Psoas muscle (tissue), 8 donors: ENCODE data around the gene RBFOX2. TPM values are rescaled to one million over a fixed set of nuclear protein-coding genes. Genes with fewer than 3 reads are reported as not detected.
"Not testable (repeated sequence)": the region's sequence is repeated elsewhere in the genome, so short reads cannot be mapped to it uniquely, and the experiment has no call there.

Source experiments
- ATAC-seq, 4 donors: fragments of 200-7000 bp; cut with Tn5 transposase; one replicate each; pipeline ENCODE4 v1.9.1; 2020; ENCODE audit warnings: moderate library complexity in 3 of 4, mild to moderate bottlenecking in 2 of 4
- DNase-seq, 2 donors: peaks; one replicate each; pipeline ENCODE4 v3.0.0-alpha.2; 2020
- H3K27ac ChIP-seq: fragments of 200-600 bp; one replicate; pipeline ENCODE4 v1.8.0; 2022
- H3K27me3 ChIP-seq, 3 donors: fragments of 200-600 bp in 1 of 3; one replicate each; pipeline versions ENCODE4 v1.6.1 to v1.8.0; 2013 to 2022; ENCODE audit warnings: low read length in 2 of 3, mild to moderate bottlenecking in 2 of 3, moderate library complexity in 1 of 3; ENCODE audit not compliant: insufficient read depth in 3 of 3
- H3K36me3 ChIP-seq, 2 donors: fragments of 200-600 bp in 1 of 2; one replicate each; pipeline versions ENCODE4 v1.6.1 to v1.8.0; 2013 to 2022; ENCODE audit warnings: low read depth in 1 of 2, mild to moderate bottlenecking in 1 of 2, moderate library complexity in 1 of 2; ENCODE audit not compliant: insufficient read depth in 1 of 2
- H3K4me1 ChIP-seq: fragments of 200-600 bp; one replicate; pipeline ENCODE4 v1.8.0; 2022
- H3K4me3 ChIP-seq: fragments of 200-600 bp; one replicate; pipeline ENCODE4 v1.8.0; 2022; ENCODE audit warnings: mild to moderate bottlenecking
- H3K9me3 ChIP-seq: fragments of 200-600 bp; one replicate; pipeline ENCODE4 v1.8.0; 2022
- CTCF ChIP-seq: fragments of 200-600 bp; IDR thresholded peaks from one replicate; pipeline ENCODE4 v1.8.0; 2022; ENCODE audit warnings: antibody characterized with exemption
- WGBS, 3 donors: extraction: QIAGEN DNeasy Blood & Tissue Kit; methylation state at CpG; one replicate each; pipeline versions ENCODE4 v1.1.6 to v1.1.7; 2013; 5-methylcytosine and 5-hydroxymethylcytosine counted together
- intact Hi-C, 2 donors: fragments of 100-400 bp; cut with DNase I; formaldehyde crosslinking; loops; one replicate each; pipeline versions ENCODE4 v1.11.0 to v1.14.2; 2022
- polyA plus RNA-seq, 3 donors: library from polyadenylated mRNA; stranded (reverse); fragments of 200-250 nt; gene quantifications; one replicate each; pipeline ENCODE4 v1.2.3, GENCODE V29; 2013
- total RNA-seq, 4 donors: library from RNA; stranded (reverse); fragmentation: NEBNext Ultra II Directional in 2 of 4; extraction: Animal tissue kit (Norgen Biotek cat#: 25700) in 2 of 4; gene quantifications; one replicate each; pipeline versions ENCODE4 v1.2.1 to v1.2.4, GENCODE V29; 2021 to 2023
- donor health status: healthy with polysubstance abuse.
- donor health status: DM: no; HTN: no; CAD: no; lungs with moderate emphysema.
- donor health status: Bipolar disorder and iron deficiency.
- donor health status: healthy.
- donor health status: DM: yes; HTN: yes; CAD: no.
- donor health status: DM: no; HTN: no; CAD: no.
- donor health status: DM: no; HTN: no; CAD: no.
- donor health status: DM: yes; HTN: yes; CAD: no.

The RBFOX2 gene
- total and polyA plus RNA-seq, 7 donors = 7.7 to 50.4 (median 28.4) TPM

GRCh38 chr22:36048911-36049677 is 20.5 kb upstream of the RBFOX2 start:
- 78 to 85% (median 79%) methylated on average over 11 of the region's 11 CpGs for WGBS, 3 donors
- DNase-seq (no peak), ATAC-seq (peak; percentile 69 to 94 (median 78))
- intact Hi-C loops = no loop called here
- H3K27ac ChIP-seq = peak overlapping the region; percentile 76
- no peaks in the 10 kb centered on the region for H3K27me3 ChIP-seq
- H3K9me3 ChIP-seq = no peaks in the 10 kb centered on the region
- H3K36me3 ChIP-seq = no peaks in the 10 kb centered on the region
- no peak for TF ChIP-seq CTCF
- peaks cover 7% of the 10 kb centered on the region for H3K4me1 ChIP-seq
- H3K4me3 ChIP-seq = no peak overlapping the region

- H3K4me3 ChIP-seq, H3K27me3 ChIP-seq, H3K4me1 ChIP-seq, DNase-seq, H3K27ac ChIP-seq, H3K9me3 ChIP-seq, ATAC-seq, H3K36me3 ChIP-seq: not testable (repeated sequence)
- WGBS, 3 donors = 86 to 91% (median 89%) methylated on average over 3 of the region's 3 CpGs
- intact Hi-C loops = loop anchor here in 1 of 2 donors (5.0 kb wide), 1 partner anchor 402 kb away; no protein-coding TSS in a partner anchor
Measured at GRCh38 chr22:36044517-36044916, 15.9 kb upstream of the RBFOX2 start.

DNA sequence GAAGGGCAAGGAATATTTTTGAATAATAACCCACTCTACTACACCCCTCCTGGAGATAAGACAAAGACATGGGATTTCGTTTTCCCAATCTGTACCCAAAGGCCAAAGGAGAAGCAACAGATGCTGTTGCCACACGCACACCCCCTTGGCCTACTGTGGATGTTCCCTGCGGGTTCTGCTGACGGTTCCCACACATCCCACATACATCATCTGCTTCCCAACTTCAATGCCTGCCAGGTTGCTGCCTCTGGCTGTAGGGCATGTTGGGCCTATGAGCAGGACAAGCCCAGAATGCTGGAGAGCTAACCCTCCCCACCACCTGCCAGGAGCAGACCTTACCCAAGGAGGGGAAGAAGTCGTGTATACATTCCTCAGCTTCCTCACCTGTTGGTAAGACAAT is 13.6 kb upstream of the RBFOX2 start:
- no peak for DNase-seq
- Histone ChIP-seq H3K27me3 (no peaks in the 10 kb centered on the region), H3K4me1 (no peaks in the 10 kb centered on the region), H3K4me3 (no peak overlapping the region), H3K9me3 (no peaks in the 10 kb centered on the region), H3K36me3 (no peaks in the 10 kb centered on the region), H3K27ac (no peak overlapping the region)
- intact Hi-C loops = loop anchor here in 1 of 2 donors (5.0 kb wide), 1 partner anchor 400 kb away; no protein-coding TSS in a partner anchor
- 83 to 91% (median 87%) methylated on average over 5 of the region's 5 CpGs for WGBS, 3 donors
- TF ChIP-seq CTCF = no peak
- no peak for ATAC-seq

GRCh38 chr22:36039125-36039524 is 10.5 kb upstream of the RBFOX2 start:
- no peaks in the 10 kb centered on the region for H3K27me3 ChIP-seq
- H3K4me1 ChIP-seq = peaks cover 6% of the 10 kb centered on the region
- intact Hi-C loops = no loop called here
- 88 to 95% (median 93%) methylated on average over 3 of the region's 3 CpGs for WGBS, 3 donors
- H3K9me3 ChIP-seq = no peaks in the 10 kb centered on the region
- TF ChIP-seq CTCF = no peak
- no peak overlapping the region for H3K27ac ChIP-seq
- DNase-seq (no peak), ATAC-seq (no peak)
- H3K4me3 ChIP-seq = no peak overlapping the region
- no peaks in the 10 kb centered on the region for H3K36me3 ChIP-seq

DNA sequence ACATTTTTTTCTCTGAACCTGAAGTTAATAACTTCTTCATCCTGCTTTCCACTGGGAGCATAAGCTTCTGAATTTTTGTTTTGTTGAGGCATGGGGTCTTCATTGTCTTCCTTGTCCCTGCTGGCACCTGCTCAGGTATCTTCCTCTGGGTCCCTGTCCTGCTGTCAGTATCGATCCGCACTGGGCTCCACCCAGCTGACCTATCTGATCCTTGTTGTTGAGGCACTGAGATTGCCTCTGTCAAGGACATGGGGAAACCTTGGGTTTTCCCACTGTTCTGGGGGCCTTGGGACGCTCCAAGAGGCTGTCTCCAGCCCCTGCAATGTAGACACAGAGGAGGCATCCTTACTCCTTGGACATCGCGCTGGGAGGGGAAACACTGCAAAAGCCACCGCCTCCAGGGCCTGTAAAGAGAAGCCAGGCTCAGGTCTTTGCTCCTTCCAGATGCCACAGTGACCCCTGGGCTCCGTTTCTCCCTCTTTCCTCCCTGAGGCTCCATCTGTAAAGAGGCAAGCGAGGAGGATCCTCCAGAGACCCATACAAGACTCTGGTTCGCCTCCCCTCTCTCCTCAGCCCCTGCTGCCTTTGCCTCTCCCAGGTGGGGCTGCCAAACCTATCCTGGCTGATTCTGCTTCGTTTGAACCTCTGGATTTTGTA is 8.6 kb upstream of the RBFOX2 start:
- H3K27me3 ChIP-seq = no peaks in the 10 kb centered on the region
- intact Hi-C loops = no loop called here
- 88 to 92% (median 89%) methylated on average over 10 of the region's 10 CpGs for WGBS, 3 donors
- H3K36me3 ChIP-seq = no peaks in the 10 kb centered on the region
- H3K9me3 ChIP-seq = no peaks in the 10 kb centered on the region
- no peak overlapping the region for H3K4me3 ChIP-seq
- no peak overlapping the region for H3K27ac ChIP-seq
- ATAC-seq = no peak
- TF ChIP-seq CTCF = no peak
- H3K4me1 ChIP-seq = peaks cover 6% of the 10 kb centered on the region
- DNase-seq = no peak
